Measurements from ENCODE around the gene GDA.
"Not testable (repeated sequence)": the region's sequence is repeated elsewhere in the genome, so short reads cannot be mapped to it uniquely, and the experiment has no call there.

The GDA gene

DNA sequence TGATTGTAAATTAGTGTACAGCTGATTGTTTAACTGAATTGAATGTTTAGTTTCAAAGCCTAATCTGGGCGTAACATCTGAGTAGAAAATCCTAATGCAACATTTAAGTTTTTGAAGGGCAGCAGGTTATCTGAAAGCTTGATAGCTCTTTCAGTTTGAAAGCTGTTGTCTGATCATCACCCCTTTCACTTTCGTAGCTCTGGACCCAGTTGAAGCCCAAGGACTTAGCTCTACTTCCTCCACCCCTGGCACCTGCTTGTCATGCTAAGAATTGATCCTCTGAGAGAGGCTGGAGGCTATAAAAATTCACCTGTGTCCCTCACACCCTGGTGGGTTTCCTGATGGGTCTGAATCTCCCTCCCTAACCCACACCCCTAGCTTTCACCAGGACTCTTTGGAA, 129.7 kb downstream of the GDA start:
- DNase-seq (ENCODE audit: low read depth, low spot score): no peak

DNA sequence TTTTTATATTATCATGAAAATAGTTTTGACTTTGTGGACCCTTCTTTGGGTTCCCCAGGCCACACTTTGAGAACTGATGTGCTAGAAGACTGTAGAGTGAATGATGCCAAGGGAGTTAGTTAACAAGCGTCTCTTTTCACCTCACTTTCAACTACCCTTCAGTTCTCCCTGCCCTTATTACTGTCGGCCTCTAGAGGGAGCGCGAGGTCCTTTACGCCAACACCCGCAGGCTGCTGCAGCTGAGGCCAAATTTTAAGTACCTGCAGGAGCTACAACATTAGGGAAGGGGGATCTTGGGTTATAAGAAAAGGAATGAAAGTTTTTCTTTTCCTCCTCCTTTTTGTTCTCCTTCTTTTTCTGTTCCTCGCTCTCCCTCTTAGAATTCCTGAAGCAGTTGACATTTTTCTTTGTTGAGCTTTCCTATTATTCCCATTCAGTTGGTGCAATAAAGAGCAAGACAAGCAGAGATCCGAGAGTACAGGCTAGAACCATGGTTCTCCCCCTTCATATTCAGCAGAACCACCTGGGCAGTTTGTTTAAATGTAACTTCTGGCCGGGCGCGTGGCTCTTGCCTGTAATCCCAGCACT, 131.8 kb downstream of the GDA start:
- peak; percentile 36 for DNase-seq (ENCODE audit: low read depth, low spot score)

DNA sequence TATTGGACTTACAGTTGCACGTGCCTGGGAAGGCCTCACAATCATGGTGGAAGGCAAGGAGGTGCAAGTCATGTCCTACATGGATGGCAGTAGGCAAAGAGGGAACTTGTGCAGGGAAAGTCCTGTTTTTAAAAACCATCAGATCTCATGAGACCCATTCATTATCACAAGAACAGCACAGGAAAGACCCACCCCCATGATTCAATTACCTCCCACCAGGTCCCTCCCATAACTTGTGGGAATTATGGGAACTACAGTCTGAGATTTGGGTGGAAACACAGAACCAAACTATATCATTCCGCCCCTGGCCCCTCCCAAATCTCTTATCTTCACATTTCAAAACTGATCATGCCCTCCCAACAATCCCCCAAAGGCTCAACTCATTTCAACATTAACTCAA, 140.2 kb downstream of the GDA start:
- DNase-seq (ENCODE audit: low read depth, low spot score): no peak

DNA sequence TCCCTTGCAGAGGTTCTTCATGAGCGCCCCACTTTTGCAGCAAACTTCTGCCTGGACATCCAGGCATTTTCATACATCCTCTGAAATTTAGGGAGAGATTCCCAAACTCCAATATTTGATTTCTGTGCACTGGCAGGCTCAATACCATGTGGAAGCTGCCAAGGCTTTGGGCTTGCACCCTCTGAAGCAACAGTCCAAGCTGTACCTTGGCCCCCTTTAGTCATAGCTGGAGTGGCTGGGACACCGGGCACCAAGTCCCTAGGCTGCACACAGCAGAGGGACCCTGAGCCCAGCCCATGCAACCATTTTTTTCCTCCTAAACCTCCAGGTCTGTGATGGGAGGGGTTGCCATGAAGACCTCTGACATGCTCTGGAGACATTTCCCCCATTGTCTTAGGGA, 141.1 kb downstream of the GDA start:
- DNase-seq (ENCODE audit: low read depth, low spot score): no peak

DNA sequence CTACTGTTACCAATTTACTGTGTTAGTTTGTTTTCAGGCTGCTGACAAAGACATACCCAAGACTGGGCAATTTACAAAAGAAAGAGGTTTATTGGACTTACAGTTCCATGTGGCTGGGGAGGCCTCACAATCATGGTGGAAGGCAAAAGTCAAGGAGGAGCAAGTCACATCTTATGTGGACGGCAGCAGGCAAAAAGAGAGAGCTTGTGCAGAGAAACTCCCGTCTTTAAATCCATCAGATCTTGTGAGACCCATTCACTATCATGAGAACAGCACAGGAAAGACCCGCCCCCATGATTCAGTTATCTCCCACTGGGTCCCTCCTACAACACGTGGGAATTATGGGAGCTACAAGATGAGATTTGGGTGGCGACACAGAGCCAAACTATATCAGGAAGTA, 142.3 kb downstream of the GDA start:
- not testable (repeated sequence) for DNase-seq (ENCODE audit: low read depth, low spot score)

DNA sequence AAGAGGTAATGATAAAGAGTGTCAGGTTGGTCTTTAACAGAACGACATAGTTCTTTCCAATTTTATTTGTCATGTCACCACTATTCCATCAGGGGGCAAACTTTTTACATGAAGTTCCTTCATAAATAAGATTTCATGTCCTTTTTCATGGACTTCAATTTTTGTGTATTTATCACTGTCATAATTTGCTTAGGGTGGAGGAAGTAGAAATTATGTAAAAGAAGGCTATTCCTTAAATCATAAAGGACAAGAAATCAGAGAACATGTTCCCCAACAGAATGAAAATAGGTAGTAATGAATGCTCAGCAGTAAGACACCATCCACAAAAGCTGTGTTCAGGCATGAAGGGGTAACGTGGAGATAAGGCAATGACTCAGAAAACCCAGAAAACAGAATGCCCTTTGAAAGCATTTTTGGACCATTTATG, 143.0 kb downstream of the GDA start:
- no peak for DNase-seq (ENCODE audit: low read depth, low spot score)

DNA sequence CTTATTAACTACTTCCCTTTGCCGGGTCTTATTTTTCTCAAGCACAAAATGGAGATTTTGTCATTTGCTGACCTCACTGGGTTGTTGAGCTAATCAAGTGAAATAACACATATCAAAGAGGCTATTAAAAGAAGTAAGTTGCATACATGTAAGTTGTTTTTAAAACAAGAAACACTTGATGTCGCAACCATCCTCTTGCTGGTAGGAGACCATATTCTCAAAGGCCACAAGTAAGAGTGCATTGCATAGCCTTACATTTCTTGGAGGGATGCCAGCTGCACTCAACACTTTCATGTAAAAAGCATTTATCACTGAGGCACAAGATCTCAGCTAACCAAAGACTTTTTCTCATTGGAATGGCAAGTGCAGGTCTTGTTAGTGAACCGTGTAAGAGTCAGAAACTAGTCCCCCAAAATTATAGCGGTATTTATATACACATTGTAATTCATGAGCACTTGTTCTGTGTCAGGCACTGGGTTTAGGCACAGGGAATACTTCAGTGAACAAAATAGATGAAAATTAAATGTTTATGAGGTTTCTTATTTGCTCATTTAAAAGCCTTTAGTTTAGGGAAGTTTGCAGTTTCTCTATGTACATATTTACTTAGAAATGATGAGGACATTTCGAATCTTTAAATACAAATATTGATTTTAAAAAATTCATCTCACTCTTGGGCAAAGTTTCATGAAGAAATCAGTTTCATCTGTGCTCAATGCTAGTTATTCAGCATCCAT, 143.8 kb downstream of the GDA start:
- DNase-seq (ENCODE audit: low read depth, low spot score): no peak

DNA sequence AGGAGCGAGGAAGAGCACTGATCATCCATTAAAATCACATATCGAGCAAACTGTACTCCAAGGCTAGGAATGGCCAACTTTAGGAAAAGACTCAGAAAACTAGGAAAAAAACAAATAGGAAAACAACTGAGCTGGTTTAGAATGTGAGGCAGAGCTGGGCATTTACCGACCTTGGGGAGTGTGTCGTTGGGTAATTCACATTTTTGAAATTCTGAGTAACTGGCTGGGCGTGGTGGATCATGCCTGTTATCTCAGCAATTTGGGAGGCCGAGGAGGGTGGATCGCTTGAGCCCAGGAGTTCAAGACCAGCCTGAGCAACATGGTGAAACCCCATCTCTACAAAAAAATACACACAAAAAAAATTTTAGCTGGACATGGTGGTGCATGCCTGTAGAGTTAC, 145.7 kb downstream of the GDA start:
- DNase-seq (ENCODE audit: low read depth, low spot score): no peak

DNA sequence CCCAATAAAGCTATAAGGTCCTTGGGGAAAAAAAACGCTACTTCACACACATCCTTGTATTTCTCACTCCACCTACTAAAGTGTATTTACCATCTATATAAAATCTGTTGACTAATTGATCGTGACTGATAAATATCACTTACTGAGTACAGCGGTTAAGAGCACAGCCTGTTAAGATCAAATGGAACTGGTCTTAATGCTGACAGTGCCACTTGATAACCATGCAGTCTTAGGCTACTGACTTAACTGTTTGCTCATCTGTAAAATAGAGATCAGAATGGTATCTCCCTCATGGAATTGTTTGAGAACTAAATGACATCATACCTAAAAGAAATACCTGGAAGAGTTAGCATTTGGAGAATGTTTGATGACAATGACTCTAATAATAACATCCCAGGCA, 148.3 kb downstream of the GDA start:
- DNase-seq (ENCODE audit: low read depth, low spot score): no peak

DNA sequence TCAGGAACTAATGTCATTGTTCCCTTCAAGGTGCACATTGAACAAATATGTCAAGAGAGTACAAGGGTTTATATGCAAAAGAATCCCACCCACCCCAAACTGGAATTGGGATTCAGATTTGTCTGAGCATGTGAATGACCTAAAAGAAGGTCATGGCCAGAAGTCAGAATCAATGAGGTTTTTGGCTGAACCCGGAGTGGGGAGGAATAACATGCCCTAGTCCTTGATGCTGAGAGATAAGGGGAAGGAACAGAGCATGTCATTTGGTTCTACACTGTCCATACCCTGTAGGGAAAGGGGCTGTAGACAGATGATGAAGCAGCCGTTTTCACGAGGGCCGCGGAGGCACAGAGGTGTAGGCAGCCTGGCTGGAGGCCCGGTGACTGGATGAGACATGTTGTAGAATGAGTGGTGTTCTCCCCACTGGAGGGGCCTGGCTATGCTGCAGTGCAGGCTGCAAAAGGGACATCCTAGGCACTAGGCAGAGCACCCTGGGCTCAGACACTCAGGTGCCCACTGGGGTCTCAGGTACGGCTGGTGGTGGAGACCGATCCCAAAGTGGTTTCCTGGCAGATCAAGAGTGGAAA, 149.9 kb downstream of the GDA start:
- no peak for DNase-seq (ENCODE audit: low read depth, low spot score)

DNA sequence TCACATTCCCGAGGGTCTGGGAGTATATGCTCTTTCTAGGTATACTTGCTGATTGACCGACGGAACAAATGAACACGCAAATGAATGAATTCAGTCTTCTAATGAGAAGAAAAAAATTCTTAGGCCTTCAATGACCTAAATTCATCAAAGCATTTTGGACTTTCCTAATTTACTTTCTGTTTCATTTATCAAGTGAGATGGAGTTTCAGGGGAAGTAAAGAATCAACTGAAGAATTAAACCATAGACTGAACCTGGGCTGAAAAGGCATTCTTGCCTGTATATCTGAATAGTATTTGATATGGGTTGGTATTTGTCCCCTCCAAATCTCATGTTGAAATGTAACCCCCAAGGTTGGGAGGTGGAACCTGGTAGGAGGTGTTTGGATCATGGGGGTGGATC, 151.6 kb downstream of the GDA start:
- no peak for DNase-seq (ENCODE audit: low read depth, low spot score)

Measured in activated CD4-positive, CD25-positive, alpha-beta regulatory T cell treated with anti-CD3 and anti-CD28 coated beads, Interleukin-2, amount 50 U/mL, for 16 hours (primary cell).